Measurements from ENCODE around the gene MCM3.

DNA sequence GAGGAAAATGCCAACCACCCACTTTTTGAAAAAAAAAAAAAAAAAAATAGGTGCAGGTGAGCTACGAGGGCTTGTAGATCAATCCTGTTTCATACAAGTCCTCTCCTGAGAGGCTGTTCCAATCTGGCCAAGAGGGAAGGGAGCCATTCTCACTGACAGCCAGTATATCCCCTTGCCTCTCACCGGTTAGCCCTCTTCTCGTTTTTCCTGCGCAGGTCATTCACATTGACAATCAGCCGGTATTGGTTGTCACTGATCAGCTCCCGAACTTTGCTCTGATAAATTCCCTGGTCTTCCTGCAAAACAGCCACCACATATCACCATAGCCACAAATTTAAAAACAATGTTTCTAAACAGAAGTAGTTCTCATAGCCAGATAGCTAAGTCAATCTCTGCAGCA lies 1.4 kb downstream of the MCM3 start:
- TF ChIP-seq FOXM1 (IDR thresholded peaks at IDR 0.05; ENCODE audit: borderline replicate concordance) (no peak), TARDBP (IDR thresholded peaks at IDR 0.05) (no peak), FOXK2 (IDR thresholded peaks at IDR 0.05) (no peak)

Measured in HEK293T (cell line).